ENCODE measurements around the gene CCRL2.

GRCh38 chr3:46393011-46393410, 14.0 kb upstream of the CCRL2 start:
- TF ChIP-seq CTCF (IDR thresholded peaks at IDR 0.05): no peak
- TF ChIP-seq POLR2AphosphoS5 (IDR thresholded peaks at IDR 0.05): no peak
- TF ChIP-seq POLR2A (IDR thresholded peaks at IDR 0.05): no peak

All from suprapubic skin (tissue), 4 donors.